DOHH2 (cell line): ENCODE data around the gene TOGARAM2.

Experiments used
- H3F3A ChIP-seq: fragments of 200-600 bp; sonication (generic), shearing (Covaris generic); 2 replicates; pipeline ENCODE4 v1.6.0; 2016; ENCODE audit warnings: antibody characterized with exemption, mild to moderate bottlenecking; ENCODE audit not compliant: control insufficient read depth, insufficient read depth
- H3K27ac ChIP-seq: fragments of 200-600 bp; sonication (generic); 2 replicates; pipeline ENCODE4 v1.5.1; 2014; ENCODE audit warnings: low read depth, mild to moderate bottlenecking, low read length, moderate library complexity
- H3K27me3 ChIP-seq: fragments of 200-600 bp; sonication (generic); 2 replicates; pipeline ENCODE4 v1.6.1; 2014; ENCODE audit warnings: mild to moderate bottlenecking, low read length, mixed read lengths; ENCODE audit not compliant: control insufficient read depth
- H3K36me3 ChIP-seq: fragments of 200-600 bp; sonication (generic); 2 replicates; pipeline ENCODE4 v1.6.1; 2014; ENCODE audit warnings: mild to moderate bottlenecking, low read length, moderate library complexity, mixed read lengths; ENCODE audit not compliant: control insufficient read depth
- H3K4me1 ChIP-seq: fragments of 200-600 bp; sonication (generic); 2 replicates; pipeline ENCODE4 v1.6.1; 2014; ENCODE audit warnings: mild to moderate bottlenecking, low read length, mixed read lengths; ENCODE audit not compliant: control insufficient read depth
- H3K4me2 ChIP-seq: fragments of 200-600 bp; sonication (generic); 2 replicates; pipeline ENCODE4 v1.6.0; 2014; ENCODE audit warnings: mild to moderate bottlenecking, low read length, moderate library complexity
- H3K4me3 ChIP-seq: fragments of 200-600 bp; sonication (generic); 2 replicates; pipeline ENCODE4 v1.5.1; 2014; ENCODE audit warnings: mild to moderate bottlenecking, low read length, mixed read lengths
- H3K79me2 ChIP-seq: fragments of 200-600 bp; sonication (generic); 2 replicates; pipeline ENCODE4 v1.6.1; 2014; ENCODE audit warnings: mild to moderate bottlenecking, low read length, mixed read lengths; ENCODE audit not compliant: control insufficient read depth
- H3K9me2 ChIP-seq: fragments of 200-600 bp; sonication (generic); replicated peaks from 2 replicates; pipeline ENCODE4 v1.6.1; 2014; ENCODE audit warnings: mild to moderate bottlenecking, low read length, mixed read lengths; ENCODE audit not compliant: control insufficient read depth
- H3K9me3 ChIP-seq: fragments of 200-600 bp; sonication (generic); 2 replicates; pipeline ENCODE4 v1.6.1; 2014; ENCODE audit warnings: antibody characterized with exemption, low read length, mixed read lengths; ENCODE audit not compliant: control insufficient read depth, insufficient read depth
- H4K20me1 ChIP-seq: fragments of 200-600 bp; sonication (generic); 2 replicates; pipeline ENCODE4 v1.6.0; 2014; ENCODE audit warnings: low read depth, mild to moderate bottlenecking, antibody characterized with exemption, low read length, moderate library complexity; ENCODE audit not compliant: control insufficient read depth, insufficient read depth
- EZH2phosphoT487 ChIP-seq: fragments of 200-600 bp; sonication (generic); IDR thresholded peaks from 2 replicates; pipeline ENCODE4 v1.6.1; 2017; ENCODE audit warnings: borderline replicate concordance, mild to moderate bottlenecking, antibody characterized with exemption, low read length, moderate library complexity, mixed read lengths
- TF ChIP-seq, protein P1 (sequence below): fragments of 200-600 bp; sonication (generic); IDR thresholded peaks from one replicate; pipeline ENCODE4 v1.5.1; 2014; ENCODE audit warnings: antibody characterized with exemption, mild to moderate bottlenecking, low read depth, low read length; ENCODE audit not compliant: poor library complexity, severe bottlenecking

TOGARAM2 gene

DNA sequence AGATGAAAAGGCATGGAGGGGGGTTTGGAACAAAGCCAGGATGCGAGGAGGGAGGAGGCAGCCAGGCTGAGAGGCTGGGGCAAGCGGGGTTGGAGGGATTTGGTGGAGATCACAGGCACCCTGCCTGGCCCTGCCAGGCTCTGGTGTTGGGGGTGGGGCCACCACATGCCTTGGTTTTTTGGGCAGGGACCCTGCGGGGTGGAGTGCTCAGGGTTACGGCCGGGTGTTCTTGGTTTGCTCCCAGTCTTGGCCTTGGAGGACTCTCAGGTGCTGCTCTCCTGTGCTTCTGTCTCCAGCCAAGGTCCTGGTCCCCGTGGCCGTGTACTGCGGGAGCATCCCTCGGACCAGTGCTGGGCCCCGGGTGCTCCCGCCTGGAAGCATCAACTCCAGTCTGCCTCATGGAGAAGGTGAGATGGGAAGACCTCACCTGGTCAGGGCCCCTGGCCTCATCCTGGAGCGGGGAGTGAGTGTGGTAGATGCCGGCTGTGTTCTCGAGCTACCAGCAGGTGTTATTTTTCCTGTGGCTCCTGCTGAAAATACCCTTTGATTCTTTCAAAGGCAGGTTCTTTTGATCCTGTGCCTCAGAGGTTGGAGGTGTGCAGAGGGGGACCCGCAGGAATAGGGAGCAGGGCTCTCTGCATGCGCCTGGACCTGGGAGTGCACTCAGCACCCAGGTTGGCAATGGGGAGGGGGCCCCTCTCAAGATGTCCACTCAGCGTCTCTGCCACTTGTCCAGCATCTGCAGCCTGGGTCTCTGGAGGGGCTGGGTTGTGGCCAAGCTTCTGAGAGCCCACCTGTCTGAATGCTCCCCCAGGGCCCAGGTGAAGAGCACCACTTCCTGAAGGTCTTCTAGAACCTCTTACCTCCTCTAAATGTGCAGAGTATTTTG, 17.0 kb downstream of the TOGARAM2 start:
- Histone ChIP-seq H3K79me2 (no peaks in the 10 kb centered on the region), H3K27me3 (no peaks in the 10 kb centered on the region), H3K36me3 (no peaks in the 10 kb centered on the region), H3K4me2 (no peak overlapping the region), H3K27ac (no peak overlapping the region), H3K9me3 (no peaks in the 10 kb centered on the region), H3F3A (no peaks in the 10 kb centered on the region), H3K9me2 (no peaks in the 10 kb centered on the region), H4K20me1 (no peaks in the 10 kb centered on the region), H3K4me1 (peaks cover 6% of the 10 kb centered on the region), H3K4me3 (no peak overlapping the region)
- TF ChIP-seq, protein P1, sequence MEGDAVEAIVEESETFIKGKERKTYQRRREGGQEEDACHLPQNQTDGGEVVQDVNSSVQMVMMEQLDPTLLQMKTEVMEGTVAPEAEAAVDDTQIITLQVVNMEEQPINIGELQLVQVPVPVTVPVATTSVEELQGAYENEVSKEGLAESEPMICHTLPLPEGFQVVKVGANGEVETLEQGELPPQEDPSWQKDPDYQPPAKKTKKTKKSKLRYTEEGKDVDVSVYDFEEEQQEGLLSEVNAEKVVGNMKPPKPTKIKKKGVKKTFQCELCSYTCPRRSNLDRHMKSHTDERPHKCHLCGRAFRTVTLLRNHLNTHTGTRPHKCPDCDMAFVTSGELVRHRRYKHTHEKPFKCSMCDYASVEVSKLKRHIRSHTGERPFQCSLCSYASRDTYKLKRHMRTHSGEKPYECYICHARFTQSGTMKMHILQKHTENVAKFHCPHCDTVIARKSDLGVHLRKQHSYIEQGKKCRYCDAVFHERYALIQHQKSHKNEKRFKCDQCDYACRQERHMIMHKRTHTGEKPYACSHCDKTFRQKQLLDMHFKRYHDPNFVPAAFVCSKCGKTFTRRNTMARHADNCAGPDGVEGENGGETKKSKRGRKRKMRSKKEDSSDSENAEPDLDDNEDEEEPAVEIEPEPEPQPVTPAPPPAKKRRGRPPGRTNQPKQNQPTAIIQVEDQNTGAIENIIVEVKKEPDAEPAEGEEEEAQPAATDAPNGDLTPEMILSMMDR, result no peak

DNA sequence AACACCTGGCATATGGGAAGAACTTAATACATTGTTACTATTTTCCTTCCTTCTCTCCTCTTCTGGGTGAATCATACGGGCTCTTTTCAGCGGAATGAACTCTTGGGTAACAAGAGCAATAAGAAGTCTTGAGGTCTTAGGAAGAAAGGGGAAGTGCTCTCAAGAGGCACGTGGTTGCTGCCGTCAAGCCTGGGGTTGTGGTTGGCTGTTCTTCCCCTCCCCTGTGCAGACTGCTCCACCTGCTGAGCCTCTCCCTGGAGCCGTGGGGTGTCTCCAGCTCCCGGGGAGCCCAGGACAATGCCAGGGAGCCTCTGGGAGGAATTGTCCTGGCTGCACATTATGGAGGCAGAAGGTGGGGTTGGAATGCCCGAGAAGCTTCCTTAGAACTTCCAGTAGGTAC, 19.4 kb downstream of the TOGARAM2 start:
- H3K4me3 ChIP-seq, result no peak overlapping the region
- no peaks in the 10 kb centered on the region for H4K20me1 ChIP-seq
- no peak overlapping the region for H3K4me2 ChIP-seq
- H3K27me3 ChIP-seq, result no peaks in the 10 kb centered on the region
- no peaks in the 10 kb centered on the region for H3K36me3 ChIP-seq
- no peak overlapping the region for H3K27ac ChIP-seq
- TF ChIP-seq EZH2phosphoT487, result no peak
- TF ChIP-seq, protein P1, result no peak
- peaks cover 6% of the 10 kb centered on the region for H3F3A ChIP-seq
- H3K4me1 ChIP-seq, result peaks cover 6% of the 10 kb centered on the region
- H3K79me2 ChIP-seq, result no peaks in the 10 kb centered on the region
- no peaks in the 10 kb centered on the region for H3K9me2 ChIP-seq
- H3K9me3 ChIP-seq, result peaks cover 13% of the 10 kb centered on the region; the same call in 1 of the 2 replicates

DNA sequence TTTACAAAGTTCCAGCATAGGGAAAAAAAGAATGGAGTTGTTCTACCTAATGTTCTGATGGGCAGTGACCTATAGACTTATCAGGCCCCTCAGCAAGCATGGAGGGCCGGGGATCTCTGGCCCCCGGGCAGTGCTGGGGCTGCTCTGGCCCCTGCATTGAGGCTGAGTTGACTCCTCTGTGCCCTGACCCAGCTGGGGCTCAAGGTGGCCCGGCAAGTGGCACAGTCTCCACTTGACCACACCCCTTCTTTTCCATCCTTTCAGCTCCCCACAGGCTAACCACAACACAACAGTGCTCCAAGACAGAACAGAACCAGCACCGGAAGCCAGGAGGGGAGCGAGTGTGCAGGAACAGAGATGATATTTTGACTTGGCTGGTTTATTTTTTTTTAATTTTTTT, 19.9 kb downstream of the TOGARAM2 start:
- no peaks in the 10 kb centered on the region for H3K9me2 ChIP-seq
- no peak overlapping the region for H3K4me3 ChIP-seq
- H4K20me1 ChIP-seq, result no peaks in the 10 kb centered on the region
- H3K4me2 ChIP-seq, result no peak overlapping the region
- H3K36me3 ChIP-seq, result no peaks in the 10 kb centered on the region
- H3K27ac ChIP-seq, result no peak overlapping the region
- no peaks in the 10 kb centered on the region for H3K27me3 ChIP-seq
- peaks cover 17% of the 10 kb centered on the region; the same call in 1 of the 2 replicates for H3K9me3 ChIP-seq
- peaks cover 11% of the 10 kb centered on the region for H3F3A ChIP-seq
- peaks cover 6% of the 10 kb centered on the region for H3K4me1 ChIP-seq
- TF ChIP-seq, protein P1, result no peak
- TF ChIP-seq EZH2phosphoT487, result no peak
- no peaks in the 10 kb centered on the region for H3K79me2 ChIP-seq
